ENCODE results near the gene BMP5. TPM values are rescaled to one million over a fixed set of nuclear protein-coding genes. Genes with fewer than 3 reads are reported as not detected.
"Not testable (repeated sequence)": the region's sequence is repeated elsewhere in the genome, so short reads cannot be mapped to it uniquely, and the experiment has no call there.

Gene BMP5
- not detected for total RNA-seq

DNA sequence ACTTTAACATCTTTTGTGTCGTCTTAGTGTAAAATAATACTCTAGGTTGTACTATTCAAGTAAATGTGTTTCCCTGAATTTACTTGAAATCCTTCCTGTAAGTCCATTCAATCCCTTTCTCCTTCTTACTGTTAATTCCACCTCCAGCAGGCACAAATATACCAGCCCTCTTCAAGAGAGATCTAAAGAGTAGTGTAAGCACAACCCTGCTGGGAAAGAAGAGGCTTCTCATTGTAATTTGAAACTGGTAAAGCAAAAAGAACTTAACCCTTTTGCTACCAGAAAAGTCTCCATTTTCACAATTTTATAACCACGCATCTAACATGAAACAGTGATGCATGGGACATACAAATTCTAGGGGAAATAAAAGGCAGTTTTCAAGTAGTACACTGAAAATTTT lies at the start of gene BMP5:
BMP5 (minus strand) TSS at position 191 of the 400 bp plus-strand sequence. CDS start 725 bp downstream, outside the sequence.
- intact Hi-C loops (cut with DNase I, micrococcal nuclease): no loop called here
- no peak for ATAC-seq
- ChIA-PET POLR2A (no interaction called here), CTCF (interaction anchor here (1.0 kb wide), 1 partner anchor 9 kb away, joined by 3 read pairs; no protein-coding TSS in a partner anchor)
- DNase-seq: no peak
- no peaks in the 10 kb centered on the region for H3K9me3 Mint-ChIP-seq (ENCODE audit: low read depth)
- H3K27ac Mint-ChIP-seq: no peak within 1 kb of the TSS
- H3K4me3 Mint-ChIP-seq: no peak within 1 kb of the TSS
- H3K27me3 Mint-ChIP-seq: no peaks in the 10 kb centered on the region
- H3K36me3 Mint-ChIP-seq (ENCODE audit: low read depth): no peaks in the 10 kb centered on the region
- no peaks in the 10 kb centered on the region for H3K4me1 Mint-ChIP-seq

DNA sequence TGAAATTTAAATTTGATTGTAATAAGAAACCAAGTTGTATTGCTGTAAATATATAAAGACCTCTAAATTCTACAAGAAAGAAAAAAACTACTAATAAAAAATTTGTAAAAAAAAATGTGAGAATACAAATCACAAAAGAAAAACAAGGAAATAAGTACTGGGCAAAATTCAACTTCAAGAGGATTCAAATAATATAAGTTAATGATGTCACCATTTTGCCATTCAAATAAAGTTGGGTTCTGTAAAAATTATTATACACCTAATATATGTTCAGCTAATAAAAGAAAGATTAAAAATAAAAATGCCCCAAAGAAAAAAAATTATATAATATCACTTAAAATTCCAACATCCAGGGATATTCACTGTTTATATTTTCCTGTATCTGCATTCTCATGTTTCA lies 47.0 kb upstream of the BMP5 start:
- no peak overlapping the region for H3K4me3 Mint-ChIP-seq
- intact Hi-C loops (cut with DNase I, micrococcal nuclease): no loop called here
- no peaks in the 10 kb centered on the region for H3K27me3 Mint-ChIP-seq

DNA sequence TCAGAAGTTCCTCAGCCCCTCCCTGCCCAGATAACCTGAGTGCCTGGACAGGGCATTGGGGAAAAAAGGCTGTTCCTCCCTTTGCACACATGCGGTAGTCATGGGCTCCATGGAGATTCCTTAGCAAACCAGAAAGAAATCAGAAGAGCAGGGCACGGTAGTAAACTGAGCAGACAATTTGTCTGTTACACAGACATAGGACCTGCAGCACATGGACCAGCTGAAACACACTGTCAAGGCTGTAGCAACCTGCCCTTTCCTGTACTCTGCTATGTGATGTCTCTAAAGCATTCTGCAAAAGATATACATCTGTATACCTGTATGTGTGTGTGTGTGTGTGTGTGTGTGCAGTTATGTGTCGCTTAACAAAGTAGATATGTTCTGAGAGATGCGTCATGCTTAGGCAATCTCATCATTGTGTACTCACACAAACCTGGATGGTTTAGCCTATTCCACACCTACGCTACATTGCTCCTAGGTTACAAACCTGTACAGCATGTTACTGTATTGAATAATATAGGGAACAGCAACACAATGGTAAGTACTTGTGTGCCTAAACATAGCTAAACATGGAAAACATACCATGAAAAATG lies 44.4 kb upstream of the BMP5 start:
- ATAC-seq: no peak
- intact Hi-C loops (cut with DNase I, micrococcal nuclease): no loop called here

More for the DNA sequence above, 47.0 kb upstream of the BMP5 start:
- Mint-ChIP-seq H3K27ac (no peak overlapping the region), H3K9me3 (ENCODE audit: low read depth) (peaks cover 5% of the 10 kb centered on the region), H3K36me3 (ENCODE audit: low read depth) (no peaks in the 10 kb centered on the region), H3K4me1 (no peaks in the 10 kb centered on the region)
- ChIA-PET CTCF (no interaction called here), POLR2A (no interaction called here)
- ATAC-seq: no peak
- DNase-seq: no peak

DNA sequence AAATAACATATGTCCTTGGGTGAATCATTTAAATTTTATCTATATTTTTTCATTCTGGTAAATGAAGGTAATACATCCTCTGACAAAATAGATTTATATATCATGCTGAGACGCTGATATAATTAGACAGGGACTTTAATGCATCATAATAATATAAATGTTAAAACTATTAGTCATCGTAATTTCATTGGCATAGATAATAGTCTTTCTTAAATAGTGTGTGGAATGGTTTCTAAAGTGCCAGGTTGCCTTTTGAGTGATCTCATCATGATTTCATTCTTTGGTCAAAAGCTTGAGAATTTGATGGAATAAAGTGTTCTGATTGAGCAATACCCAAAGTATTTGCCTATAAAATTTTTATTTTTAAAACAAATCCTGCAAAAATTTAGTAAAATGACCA lies 43.2 kb upstream of the BMP5 start:
- H3K27me3 Mint-ChIP-seq: no peaks in the 10 kb centered on the region
- intact Hi-C loops (cut with DNase I, micrococcal nuclease): no loop called here
- H3K4me1 Mint-ChIP-seq: no peaks in the 10 kb centered on the region
- DNase-seq (no peak), ATAC-seq (no peak)
- H3K27ac Mint-ChIP-seq: no peak overlapping the region
- H3K9me3 Mint-ChIP-seq (ENCODE audit: low read depth): peaks cover 2% of the 10 kb centered on the region
- no peak overlapping the region for H3K4me3 Mint-ChIP-seq
- no peaks in the 10 kb centered on the region for H3K36me3 Mint-ChIP-seq (ENCODE audit: low read depth)
- CTCF ChIA-PET: no interaction called here
- POLR2A ChIA-PET: no interaction called here

More for the DNA sequence above, 44.4 kb upstream of the BMP5 start:
- peaks cover 2% of the 10 kb centered on the region for H3K9me3 Mint-ChIP-seq (ENCODE audit: low read depth)
- POLR2A ChIA-PET: no interaction called here
- no peaks in the 10 kb centered on the region for H3K27me3 Mint-ChIP-seq
- no peaks in the 10 kb centered on the region for H3K4me1 Mint-ChIP-seq
- no peak for DNase-seq
- H3K4me3 Mint-ChIP-seq: no peak overlapping the region
- CTCF ChIA-PET: no interaction called here
- H3K27ac Mint-ChIP-seq: no peak overlapping the region
- H3K36me3 Mint-ChIP-seq (ENCODE audit: low read depth): no peaks in the 10 kb centered on the region

DNA sequence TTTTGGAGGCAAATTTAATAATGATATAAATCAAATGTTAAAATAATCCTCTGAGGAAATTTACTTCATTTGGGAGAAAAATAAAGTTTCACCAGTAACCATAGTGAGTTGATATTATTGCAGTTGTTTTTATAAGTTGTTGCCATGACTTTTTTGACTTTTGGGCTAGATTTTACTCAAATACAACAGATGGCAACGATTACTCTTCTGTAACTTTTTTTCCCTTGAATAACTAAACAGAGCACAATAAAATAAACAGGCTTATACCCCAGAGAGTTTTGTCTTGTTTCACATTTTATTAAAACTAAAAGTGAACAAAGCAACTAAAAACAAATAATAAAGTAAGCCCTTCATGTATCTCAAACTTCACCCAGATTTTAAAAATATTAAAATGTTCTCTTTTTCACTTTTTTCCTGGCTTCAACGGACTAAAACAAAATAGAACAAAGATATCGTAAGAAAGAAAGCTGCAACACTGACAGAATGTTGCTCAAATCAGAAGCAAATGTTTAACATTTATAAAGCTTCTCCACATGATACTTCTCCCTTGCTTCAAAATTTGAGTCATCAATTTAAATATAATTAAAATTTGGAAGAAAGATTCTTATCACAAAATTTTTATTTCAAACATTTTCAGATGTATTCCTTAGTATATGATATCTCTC lies 42.5 kb upstream of the BMP5 start:
- no peaks in the 10 kb centered on the region for H3K27me3 Mint-ChIP-seq
- intact Hi-C loops (cut with DNase I, micrococcal nuclease): no loop called here

DNA sequence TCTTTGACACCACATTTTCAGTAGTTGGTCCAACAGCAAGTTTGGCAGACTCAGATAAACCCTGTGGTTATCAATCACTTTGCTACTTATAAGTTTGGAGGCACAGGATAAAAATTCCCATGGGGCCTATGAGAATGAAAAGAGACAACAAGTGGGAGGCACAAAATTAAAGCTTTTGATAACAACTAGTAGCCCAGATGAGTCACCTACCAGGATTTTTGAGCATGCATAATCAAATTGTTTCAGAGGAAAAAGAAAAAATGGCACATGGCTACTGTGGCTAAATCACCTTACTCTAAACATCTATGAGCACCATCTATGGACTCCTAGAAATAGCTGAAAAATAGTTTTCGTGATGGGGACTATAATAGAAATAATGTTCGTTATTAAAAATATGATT lies 40.8 kb upstream of the BMP5 start:
- DNase-seq (no peak), ATAC-seq (no peak)
- Mint-ChIP-seq H3K9me3 (ENCODE audit: low read depth) (peaks cover 2% of the 10 kb centered on the region), H3K4me1 (no peaks in the 10 kb centered on the region), H3K36me3 (ENCODE audit: low read depth) (no peaks in the 10 kb centered on the region), H3K4me3 (no peak overlapping the region), H3K27ac (no peak overlapping the region), H3K27me3 (no peaks in the 10 kb centered on the region)
- intact Hi-C loops (cut with DNase I, micrococcal nuclease): no loop called here
- CTCF ChIA-PET: interaction anchor here (0.9 kb wide), 1 partner anchor 11 kb away, joined by 6 read pairs; no protein-coding TSS in a partner anchor
- POLR2A ChIA-PET: no interaction called here

More for the DNA sequence above, 42.5 kb upstream of the BMP5 start:
- ChIA-PET CTCF (no interaction called here), POLR2A (no interaction called here)
- Mint-ChIP-seq H3K27ac (no peak overlapping the region), H3K4me3 (no peak overlapping the region), H3K4me1 (no peaks in the 10 kb centered on the region), H3K36me3 (ENCODE audit: low read depth) (no peaks in the 10 kb centered on the region), H3K9me3 (ENCODE audit: low read depth) (peaks cover 2% of the 10 kb centered on the region)
- no peak for DNase-seq
- ATAC-seq: no peak

DNA sequence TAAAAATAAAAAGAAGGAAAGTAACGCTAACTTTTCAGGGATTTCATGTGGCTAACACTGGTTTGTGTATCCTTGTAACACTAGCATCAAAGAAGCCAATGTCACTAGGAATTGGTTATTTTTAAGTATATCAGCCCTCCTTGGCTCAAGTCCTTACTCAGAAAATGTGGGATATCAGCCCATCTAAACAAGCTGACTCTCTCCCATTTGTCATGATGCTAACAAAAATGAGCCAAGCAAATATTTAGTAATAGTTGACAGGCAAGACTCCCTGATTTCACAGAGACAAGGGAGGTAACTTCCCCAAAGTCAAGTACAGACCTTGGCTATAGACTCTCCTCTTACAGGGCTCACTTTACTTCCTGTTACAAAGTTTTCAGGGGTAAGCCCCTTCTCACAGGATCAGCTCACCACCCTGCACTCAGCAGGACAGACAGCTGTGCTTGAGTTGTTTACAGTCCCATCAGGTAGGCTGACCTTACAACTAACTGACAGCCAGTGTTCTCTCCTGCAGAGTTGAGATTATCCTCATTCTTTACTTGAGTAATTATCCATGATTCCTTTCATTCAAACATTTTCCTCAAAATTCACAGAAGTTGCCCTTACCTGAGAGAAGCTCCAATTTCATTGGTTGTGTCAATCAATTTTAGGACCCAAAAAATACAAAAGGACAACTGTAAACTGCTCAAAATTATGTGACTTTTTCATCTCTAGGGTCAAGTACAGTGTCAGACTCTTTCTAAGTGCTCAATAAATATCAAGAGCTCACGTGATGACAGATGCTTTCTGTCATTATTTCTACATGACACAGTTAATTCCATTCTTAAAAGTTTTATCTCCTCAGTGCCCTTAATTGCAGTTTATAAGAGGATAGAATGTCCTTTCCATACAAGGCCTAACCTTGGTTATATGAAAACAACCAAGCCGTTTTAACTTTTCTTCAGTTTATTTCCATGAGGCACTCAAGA lies 38.1 kb upstream of the BMP5 start:
- no peaks in the 10 kb centered on the region for H3K36me3 Mint-ChIP-seq (ENCODE audit: low read depth)
- H3K4me1 Mint-ChIP-seq: no peaks in the 10 kb centered on the region
- DNase-seq: no peak
- POLR2A ChIA-PET: no interaction called here
- ATAC-seq: no peak
- no peak overlapping the region for H3K27ac Mint-ChIP-seq
- CTCF ChIA-PET: no interaction called here
- H3K9me3 Mint-ChIP-seq (ENCODE audit: low read depth): no peaks in the 10 kb centered on the region
- H3K4me3 Mint-ChIP-seq: no peak overlapping the region
- intact Hi-C loops (cut with DNase I, micrococcal nuclease): no loop called here
- H3K27me3 Mint-ChIP-seq: no peaks in the 10 kb centered on the region

DNA sequence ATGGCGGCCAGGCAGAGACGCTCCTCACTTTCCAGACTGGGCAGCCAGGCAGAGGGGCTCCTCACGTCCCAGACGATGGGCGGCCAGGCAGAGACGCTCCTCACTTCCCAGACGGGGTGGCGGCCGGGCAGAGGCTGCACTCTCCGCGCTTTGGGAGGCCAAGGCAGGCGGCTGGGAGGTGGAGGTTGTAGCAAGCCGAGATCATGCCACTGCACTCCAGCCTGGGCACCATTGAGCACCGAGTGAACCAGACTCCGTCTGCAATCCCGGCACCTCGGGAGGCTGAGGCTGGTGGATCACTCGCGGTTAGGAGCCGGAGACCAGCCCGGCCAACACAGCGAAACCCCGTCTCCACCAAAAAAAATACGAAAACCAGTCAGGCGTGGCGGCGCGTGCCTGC lies 35.1 kb upstream of the BMP5 start:
- H3K27ac Mint-ChIP-seq; DNase-seq; H3K27me3 Mint-ChIP-seq; H3K4me1 Mint-ChIP-seq; intact Hi-C loops (cut with DNase I, micrococcal nuclease); H3K9me3 Mint-ChIP-seq (ENCODE audit: low read depth); H3K4me3 Mint-ChIP-seq; CTCF ChIA-PET; ATAC-seq; H3K36me3 Mint-ChIP-seq (ENCODE audit: low read depth); POLR2A ChIA-PET: not testable (repeated sequence)

DNA sequence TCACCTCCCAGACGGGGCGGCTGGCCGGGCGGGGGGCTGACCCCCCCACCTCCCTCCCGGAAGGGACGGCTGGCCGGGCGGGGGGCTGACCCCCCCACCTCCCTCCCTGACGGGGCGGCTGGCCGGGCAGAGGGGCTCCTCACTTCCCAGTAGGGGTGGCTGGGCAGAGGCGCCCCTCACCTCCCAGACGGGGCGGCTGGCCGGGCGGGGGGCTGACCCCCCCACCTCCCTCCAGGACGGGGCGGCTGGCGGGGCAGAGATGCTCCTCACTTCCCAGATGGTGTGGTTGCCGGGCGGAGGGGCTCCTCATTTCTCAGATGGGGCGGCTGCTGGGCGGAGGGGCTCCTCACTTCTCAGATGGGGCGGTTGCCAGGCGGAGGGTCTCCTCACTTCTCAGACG lies 34.5 kb upstream of the BMP5 start:
- ATAC-seq; H3K27ac Mint-ChIP-seq; intact Hi-C loops (cut with DNase I, micrococcal nuclease); H3K9me3 Mint-ChIP-seq (ENCODE audit: low read depth); CTCF ChIA-PET; H3K36me3 Mint-ChIP-seq (ENCODE audit: low read depth); POLR2A ChIA-PET; DNase-seq; H3K4me3 Mint-ChIP-seq; H3K4me1 Mint-ChIP-seq; H3K27me3 Mint-ChIP-seq: not testable (repeated sequence)

DNA sequence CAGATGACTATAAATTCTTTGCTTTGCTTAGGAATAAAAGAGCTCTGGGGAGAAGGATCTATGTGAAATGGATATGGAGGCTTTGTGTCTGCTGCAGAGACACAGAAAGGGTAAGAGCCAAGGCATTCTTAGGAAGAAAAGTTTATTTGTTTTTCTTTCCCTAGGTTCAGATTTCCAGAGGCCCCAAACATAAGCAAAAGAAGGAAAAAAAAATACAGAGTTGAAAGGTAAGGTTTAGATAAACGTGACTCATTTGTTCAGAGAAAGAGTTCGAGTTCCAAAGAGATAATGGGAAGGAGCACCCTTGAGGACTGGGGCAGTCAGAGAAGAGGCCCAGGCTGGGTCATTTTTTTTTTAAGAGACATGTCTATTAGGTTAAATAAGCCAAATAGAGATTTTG lies 27.4 kb upstream of the BMP5 start:
- no peaks in the 10 kb centered on the region for H3K27me3 Mint-ChIP-seq
- no peak for ATAC-seq
- no peaks in the 10 kb centered on the region for H3K36me3 Mint-ChIP-seq (ENCODE audit: low read depth)
- DNase-seq: no peak
- no peak overlapping the region for H3K4me3 Mint-ChIP-seq
- intact Hi-C loops (cut with DNase I, micrococcal nuclease): no loop called here
- H3K4me1 Mint-ChIP-seq: no peaks in the 10 kb centered on the region
- CTCF ChIA-PET: no interaction called here
- POLR2A ChIA-PET: no interaction called here
- H3K27ac Mint-ChIP-seq: no peak overlapping the region
- H3K9me3 Mint-ChIP-seq (ENCODE audit: low read depth): no peaks in the 10 kb centered on the region

DNA sequence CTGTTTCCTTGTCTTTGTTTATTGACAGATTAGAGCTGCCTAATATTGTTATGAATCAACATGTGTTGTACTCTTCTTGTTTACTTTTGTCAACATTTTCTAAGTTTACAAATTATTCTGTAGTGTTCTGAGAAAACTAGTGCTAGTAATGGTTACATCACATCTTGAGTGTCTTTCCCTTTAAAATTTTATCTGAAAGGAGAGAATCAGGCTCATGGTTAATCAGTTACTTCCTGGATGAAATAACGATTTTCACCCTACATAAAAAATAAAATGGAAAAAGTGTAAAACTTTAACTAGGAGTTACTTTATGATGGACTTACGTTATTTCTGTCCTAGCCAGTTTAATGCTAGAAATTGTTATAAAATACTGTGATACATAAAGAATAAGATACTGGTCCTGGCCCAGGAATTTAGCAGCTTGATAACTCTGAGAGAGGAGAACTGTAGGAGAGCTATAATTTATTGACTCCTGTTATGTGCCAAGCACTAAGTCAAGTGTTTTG lies 26.4 kb upstream of the BMP5 start:
- H3K27ac Mint-ChIP-seq: no peak overlapping the region
- intact Hi-C loops (cut with DNase I, micrococcal nuclease): no loop called here
- H3K27me3 Mint-ChIP-seq: no peaks in the 10 kb centered on the region
- H3K36me3 Mint-ChIP-seq (ENCODE audit: low read depth): no peaks in the 10 kb centered on the region
- DNase-seq (no peak), ATAC-seq (no peak)
- CTCF ChIA-PET: no interaction called here
- no peak overlapping the region for H3K4me3 Mint-ChIP-seq
- no peaks in the 10 kb centered on the region for H3K4me1 Mint-ChIP-seq
- H3K9me3 Mint-ChIP-seq (ENCODE audit: low read depth): no peaks in the 10 kb centered on the region
- POLR2A ChIA-PET: no interaction called here

DNA sequence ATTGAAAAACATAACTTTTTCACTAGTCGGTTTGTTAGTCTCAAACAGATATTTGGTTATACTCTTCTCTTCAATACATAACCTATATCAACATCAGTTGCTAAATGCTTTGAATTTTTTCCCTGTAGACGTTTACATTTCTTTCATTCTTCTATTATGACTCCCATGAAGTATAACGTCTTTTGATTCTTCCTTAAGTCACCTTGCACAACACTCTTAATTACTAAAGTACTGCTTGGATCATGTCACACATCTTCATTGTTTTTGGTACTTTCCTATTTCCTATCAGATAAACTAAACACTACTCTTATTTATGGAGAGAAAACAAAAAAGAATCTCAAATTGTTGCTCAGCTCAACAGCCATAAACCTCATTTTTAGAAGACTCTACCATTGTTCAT lies 23.0 kb upstream of the BMP5 start:
- no peak overlapping the region for H3K27ac Mint-ChIP-seq
- H3K9me3 Mint-ChIP-seq (ENCODE audit: low read depth): peaks cover 3% of the 10 kb centered on the region
- no peaks in the 10 kb centered on the region for H3K4me1 Mint-ChIP-seq
- DNase-seq (no peak), ATAC-seq (no peak)
- H3K27me3 Mint-ChIP-seq: no peaks in the 10 kb centered on the region
- POLR2A ChIA-PET: no interaction called here
- CTCF ChIA-PET: no interaction called here
- H3K4me3 Mint-ChIP-seq: no peak overlapping the region
- H3K36me3 Mint-ChIP-seq (ENCODE audit: low read depth): no peaks in the 10 kb centered on the region
- intact Hi-C loops (cut with DNase I, micrococcal nuclease): no loop called here
